GM23338 (cell line): ENCODE data around the gene CES2. TPM values are rescaled to one million over a fixed set of nuclear protein-coding genes. Genes with fewer than 3 reads are reported as not detected.

Experiments
- ATAC-seq: fragments of 200-7000 bp; cut with Tn5 transposase; 3 replicates; pipeline ENCODE4 v1.9.1; 2020
- DNase-seq: peaks from one replicate; pipeline ENCODE4 v3.0.0-alpha.2; 2015; ENCODE audit warnings: low spot score
- H2AFZ ChIP-seq: fragments of 200-600 bp; sonication (generic); 2 replicates; pipeline ENCODE4 v1.8.0; 2016; ENCODE audit warnings: antibody characterized with exemption, mild to moderate bottlenecking, moderate library complexity
- H3F3A ChIP-seq: fragments of 200-600 bp; sonication (generic); replicated peaks from 2 replicates; pipeline ENCODE4 v1.8.0; 2017; ENCODE audit warnings: antibody characterized with exemption, mixed run types, low read depth
- H3K27ac ChIP-seq: fragments of 200-600 bp; sonication (generic); 2 replicates; pipeline ENCODE4 v1.6.1; 2016; ENCODE audit warnings: low read depth
- H3K27me3 ChIP-seq: fragments of 200-600 bp; sonication (generic); 2 replicates; pipeline ENCODE4 v1.8.0; 2016; ENCODE audit warnings: mild to moderate bottlenecking, mixed run types, moderate library complexity; ENCODE audit not compliant: insufficient read depth
- H3K36me3 ChIP-seq: fragments of 200-600 bp; sonication (generic); 2 replicates; pipeline ENCODE4 v1.8.0; 2016; ENCODE audit warnings: mild to moderate bottlenecking; ENCODE audit not compliant: insufficient read depth
- H3K4me1 ChIP-seq: fragments of 200-600 bp; sonication (generic); 2 replicates; pipeline ENCODE4 v1.8.0; 2016; ENCODE audit warnings: mild to moderate bottlenecking, moderate library complexity; ENCODE audit not compliant: insufficient read depth
- H3K4me2 ChIP-seq: fragments of 200-600 bp; sonication (generic); 2 replicates; pipeline ENCODE4 v1.7.1; 2017; ENCODE audit warnings: mixed run types
- H3K4me3 ChIP-seq: fragments of 200-600 bp; sonication (generic); 2 replicates; pipeline ENCODE4 v1.6.1; 2016; ENCODE audit warnings: mixed run types
- H3K79me2 ChIP-seq: fragments of 200-600 bp; sonication (generic); replicated peaks from 2 replicates; pipeline ENCODE4 v1.8.0; 2017; ENCODE audit warnings: mild to moderate bottlenecking; ENCODE audit not compliant: insufficient read depth
- H3K9me2 ChIP-seq: fragments of 200-600 bp; sonication (generic); 2 replicates; pipeline ENCODE4 v1.8.0; 2017; ENCODE audit not compliant: insufficient read depth
- H4K20me1 ChIP-seq: fragments of 200-600 bp; sonication (generic); replicated peaks from 2 replicates; pipeline ENCODE4 v1.8.0; 2017; ENCODE audit warnings: mild to moderate bottlenecking; ENCODE audit not compliant: insufficient read depth
- H3K27ac Mint-ChIP-seq: 2 replicates; pipeline ENCODE4 v1.8.0; 2020; ENCODE audit warnings: inconsistent platforms, mild to moderate bottlenecking, moderate library complexity, mixed read lengths
- H3K27me3 Mint-ChIP-seq: 3 replicates; pipeline ENCODE4 v1.8.0; 2022; ENCODE audit warnings: low read depth, mild to moderate bottlenecking, moderate library complexity, mixed read lengths, inconsistent platforms; ENCODE audit not compliant: insufficient read depth, poor library complexity
- H3K36me3 Mint-ChIP-seq: 3 replicates; pipeline ENCODE4 v1.8.0; 2021; ENCODE audit warnings: low read depth, mild to moderate bottlenecking, inconsistent platforms, moderate library complexity, mixed read lengths
- H3K4me1 Mint-ChIP-seq: 3 replicates; pipeline ENCODE4 v1.8.0; 2020; ENCODE audit warnings: mild to moderate bottlenecking, inconsistent platforms, mixed read lengths
- H3K4me3 Mint-ChIP-seq: 3 replicates; pipeline ENCODE4 v1.8.0; 2021; ENCODE audit warnings: moderate library complexity, mild to moderate bottlenecking, inconsistent platforms, mixed read lengths
- H3K9me3 Mint-ChIP-seq: 3 replicates; pipeline ENCODE4 v1.8.0; 2020; ENCODE audit warnings: moderate library complexity, mild to moderate bottlenecking, inconsistent platforms, mixed read lengths
- CREB1 ChIP-seq: fragments of 250-450 bp; sonication (Bioruptor Pico); IDR thresholded peaks from 2 replicates; pipeline ENCODE4 v1.5.0; 2020; ENCODE audit warnings: low read depth, mild to moderate bottlenecking, moderate library complexity
- CTCF ChIP-seq, 2 experiments: fragments of 200-600 bp in 1 of 2; sonication (generic) in 1 of 2; conservative IDR thresholded peaks; 2 replicates each; pipeline versions ENCODE4 v1.5.1 to v1.6.1; 2016 to 2017; ENCODE audit warnings: antibody characterized with exemption in 2 of 2, low read depth in 2 of 2, mild to moderate bottlenecking in 2 of 2, moderate library complexity in 1 of 2
- EZH2 ChIP-seq: fragments of 200-600 bp; sonication (generic); IDR thresholded peaks from one replicate; pipeline ENCODE4 v1.8.0; 2017; ENCODE audit warnings: antibody characterized with exemption, mild to moderate bottlenecking, low read depth; ENCODE audit not compliant: unreplicated experiment
- EZH2phosphoT487 ChIP-seq: fragments of 200-600 bp; sonication (generic); IDR thresholded peaks from one replicate; pipeline ENCODE4 v1.8.1; 2018; ENCODE audit warnings: antibody characterized with exemption; ENCODE audit not compliant: unreplicated experiment
- JUNB ChIP-seq: IDR thresholded peaks from one replicate; pipeline ENCODE4 v1.6.1; 2016; ENCODE audit warnings: antibody characterized with exemption; ENCODE audit not compliant: unreplicated experiment
- NANOG ChIP-seq: IDR thresholded peaks from 2 replicates; pipeline ENCODE4 v1.6.1; 2016; ENCODE audit warnings: antibody characterized with exemption, borderline replicate concordance
- STAT1 ChIP-seq: IDR thresholded peaks from one replicate; pipeline ENCODE4 v1.6.1; 2016; ENCODE audit warnings: antibody characterized with exemption; ENCODE audit not compliant: unreplicated experiment
- ZNF331 ChIP-seq: fragments of 250-450 bp; sonication (Bioruptor Pico); IDR thresholded peaks from 2 replicates; pipeline ENCODE4 v1.5.0; 2020; ENCODE audit warnings: low read depth, mild to moderate bottlenecking, moderate library complexity
- ZNF462 ChIP-seq: fragments of 250-450 bp; sonication (Bioruptor Pico); IDR thresholded peaks from 2 replicates; pipeline ENCODE4 v1.5.0; 2020; ENCODE audit warnings: mild to moderate bottlenecking, moderate library complexity
- polyA plus RNA-seq: library from polyadenylated mRNA; unstranded; fragments of >200 nt; fragmentation: Nextera tagmentation; extraction: Ambion mirVana; gene quantifications from 2 replicates; pipeline ENCODE4 v1.2.1, GENCODE V29; 2016
- total RNA-seq: library from RNA; depleted of rRNA; stranded (reverse); fragments of >200 nt; shearing (Covaris generic); gene quantifications from 2 replicates; pipeline ENCODE4 v1.2.3, GENCODE V29; 2014

CES2 gene
- total and polyA plus RNA-seq, 2 experiments from 2014 or later: 5.0 to 9.3 TPM

- Histone ChIP-seq H3K9me2 (no peaks in the 10 kb centered on the region), H3K27me3 (peaks cover 47% of the 10 kb centered on the region)
These were observed 17.3 kb downstream of the CES2 start for GRCh38 chr16:66952430-66953110.

More at GRCh38 chr16:66952430-66953110, 17.3 kb downstream of the CES2 start:
- 0 out of 2 replicates have a peak, but pooled peaks cover under 1% of the 10 kb centered on the region for H3K4me1 ChIP-seq
- Mint-ChIP-seq H3K27ac (no peak overlapping the region), H3K4me1 (peaks cover 3% of the 10 kb centered on the region; the same call in 2 of the 3 replicates), H3K27me3 (peaks cover 38% of the 10 kb centered on the region), H3K36me3 (0 out of 3 replicates have a peak, but pooled peaks cover 4% of the 10 kb centered on the region), H3K4me3 (no peak overlapping the region), H3K9me3 (peaks cover 10% of the 10 kb centered on the region; the same call in 2 of the 3 replicates)
- no peaks in the 10 kb centered on the region for H3F3A ChIP-seq
- TF ChIP-seq STAT1 (no peak), CREB1 (no peak), ZNF331 (CRISPR knock-in tag) (no peak), JUNB (no peak), NANOG (no peak), ZNF462 (CRISPR knock-in tag) (no peak), CTCF (conservative IDR thresholded peaks at IDR 0.05; ENCODE audit: low read depth in 2 of 2) (no peak), EZH2phosphoT487 (no peak), EZH2 (no peak)
- DNase-seq (no peak), ATAC-seq (no peak)
- no peak overlapping the region for H2AFZ ChIP-seq
- no peaks in the 10 kb centered on the region for H3K36me3 ChIP-seq
- no peak overlapping the region for H3K4me3 ChIP-seq
- H3K27ac ChIP-seq: no peak overlapping the region
- H3K4me2 ChIP-seq: no peak overlapping the region
- no peaks in the 10 kb centered on the region for H4K20me1 ChIP-seq
- H3K79me2 ChIP-seq: no peaks in the 10 kb centered on the region
